Activated CD4-positive, alpha-beta T cell treated with anti-CD3 and anti-CD28 coated beads for 48 hours (primary cell): ENCODE data around the gene CLEC7A.
A peak's percentile ranks its signal among the peaks of the same experiment; 100 is the strongest.

ENCODE experiments used
- DNase-seq: peaks from one replicate; pipeline ENCODE4 v3.0.0-alpha.2; 2020

Gene CLEC7A

GRCh38 chr12:10130042-10130441 is at the start of gene CLEC7A:
Gene CLEC7A, minus strand, starts transcription at chr12:10130199. Its CDS starts 117 bp downstream, at chr12:10130082.
- DNase-seq: no peak

GRCh38 chr12:10179776-10180181 is 49.8 kb upstream of the CLEC7A start:
- DNase-seq: no peak

DNA sequence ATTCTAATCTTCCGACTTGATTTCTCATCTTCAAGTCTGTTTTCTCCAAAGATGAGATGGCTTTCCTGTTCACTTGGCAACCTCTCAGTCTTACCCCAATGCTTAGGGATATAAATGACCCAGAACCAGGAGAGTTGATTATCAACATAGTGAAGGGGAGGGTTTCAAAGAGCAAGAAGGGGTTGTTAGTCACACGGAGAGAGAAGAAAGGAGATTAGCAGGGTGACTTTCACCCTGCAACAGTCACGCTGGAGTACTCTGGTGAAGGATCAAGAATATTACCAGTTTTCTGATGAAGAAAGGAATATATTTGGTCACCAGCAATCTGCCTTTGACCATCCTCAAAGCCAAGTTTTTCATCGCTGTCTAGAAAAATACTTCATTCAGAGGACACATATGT is 48.8 kb upstream of the CLEC7A start, which contains the start of gene TMEM52B:
Gene TMEM52B, plus strand, starts transcription at position 212 of the 400 bp plus-strand sequence. CDS start 543 bp downstream, outside the sequence.
- no peak for DNase-seq

- DNase-seq: no peak
Measured at GRCh38 chr12:10175846-10176636, 46.0 kb upstream of the CLEC7A start.

DNA sequence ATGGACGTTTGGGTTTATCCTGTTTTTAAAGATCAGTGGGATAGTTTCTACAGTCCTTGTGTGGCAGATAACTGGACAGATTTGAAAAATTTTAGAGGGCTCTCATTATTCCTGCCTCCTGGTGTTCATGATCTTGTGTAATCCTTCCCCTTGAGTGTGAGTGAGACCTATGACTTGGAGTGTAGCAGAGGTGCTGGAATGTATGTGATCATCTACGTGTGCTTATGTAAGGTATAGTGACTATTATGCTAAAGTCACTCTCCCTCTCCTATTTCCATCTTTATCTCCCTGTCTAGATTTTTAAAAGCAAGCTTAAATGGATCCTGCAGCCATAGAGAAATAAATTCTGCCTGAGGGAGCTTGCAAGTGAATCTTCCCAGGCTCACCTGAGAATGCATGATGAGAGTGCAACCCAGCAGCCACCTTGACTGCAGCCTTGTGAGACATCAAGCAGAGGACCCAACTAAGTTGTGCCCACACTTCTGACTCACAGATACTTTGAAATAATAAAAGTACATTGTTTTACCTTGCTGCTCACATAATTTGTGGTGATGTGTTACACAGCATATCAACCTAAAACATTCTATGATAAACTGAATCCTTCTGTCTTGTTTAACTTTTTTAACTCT is 45.1 kb upstream of the CLEC7A start:
- no peak for DNase-seq

DNA sequence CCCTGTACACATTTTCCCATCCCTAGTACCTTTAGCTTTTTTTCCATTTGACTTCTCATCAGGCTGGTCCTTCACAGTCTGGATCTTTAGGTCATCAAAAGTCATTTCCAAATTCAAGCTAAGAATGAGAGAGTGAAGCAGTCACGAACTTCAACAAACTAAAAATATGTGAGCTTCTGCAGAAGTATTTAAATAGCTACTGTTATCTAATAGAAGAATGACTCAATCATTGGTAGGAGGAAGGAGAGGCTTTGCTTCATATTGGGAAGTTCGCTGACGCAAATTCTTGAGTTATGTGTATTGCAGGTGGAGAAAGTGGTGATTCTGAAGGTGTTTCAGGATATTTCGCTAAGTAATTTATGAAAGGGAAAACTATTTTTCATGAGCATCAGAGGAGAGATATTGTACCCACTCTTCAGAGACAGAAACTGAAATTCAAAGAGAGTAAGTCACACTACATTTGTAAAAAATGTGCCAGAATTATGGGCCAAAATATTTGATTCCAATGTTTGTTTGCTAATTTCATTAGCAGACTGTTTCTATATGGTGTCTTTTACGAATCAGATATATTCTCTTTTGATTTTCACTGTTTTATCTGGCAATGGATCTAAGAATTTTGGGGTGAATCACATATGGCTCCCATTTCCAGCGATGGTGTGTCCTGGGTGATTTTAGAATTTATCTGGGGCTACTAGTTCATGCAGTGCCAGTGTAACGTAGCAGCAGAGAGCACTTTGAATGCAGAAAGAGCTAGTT is 42.2 kb upstream of the CLEC7A start, which contains the start of gene OLR1:
Gene OLR1, minus strand, starts transcription at position 160 of the 756 bp plus-strand sequence. Its CDS starts 55 bp downstream, at position 105.
- no peak for DNase-seq

DNA sequence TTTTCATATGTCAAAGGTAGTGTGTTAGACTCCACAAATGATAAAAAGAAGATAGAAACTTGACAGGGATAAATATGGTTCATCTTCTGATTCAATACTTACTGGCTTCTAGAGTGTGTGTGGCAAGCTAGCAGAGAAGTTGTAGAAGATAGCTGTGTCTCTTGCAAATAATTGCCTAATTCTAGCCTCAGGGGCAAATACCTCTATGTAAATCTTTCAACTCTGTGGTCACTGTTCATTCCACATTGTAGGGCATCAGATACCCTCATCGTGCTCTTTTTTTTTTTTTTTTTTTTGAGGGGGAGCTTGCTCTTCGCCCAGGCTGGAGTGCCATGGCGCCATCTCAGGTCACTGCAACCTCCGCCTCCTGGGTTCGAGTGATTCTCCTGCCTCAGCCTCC is 40.2 kb upstream of the CLEC7A start:
- no peak for DNase-seq

- DNase-seq: no peak
Measured at GRCh38 chr12:10169104-10169503, 39.1 kb upstream of the CLEC7A start.

DNA sequence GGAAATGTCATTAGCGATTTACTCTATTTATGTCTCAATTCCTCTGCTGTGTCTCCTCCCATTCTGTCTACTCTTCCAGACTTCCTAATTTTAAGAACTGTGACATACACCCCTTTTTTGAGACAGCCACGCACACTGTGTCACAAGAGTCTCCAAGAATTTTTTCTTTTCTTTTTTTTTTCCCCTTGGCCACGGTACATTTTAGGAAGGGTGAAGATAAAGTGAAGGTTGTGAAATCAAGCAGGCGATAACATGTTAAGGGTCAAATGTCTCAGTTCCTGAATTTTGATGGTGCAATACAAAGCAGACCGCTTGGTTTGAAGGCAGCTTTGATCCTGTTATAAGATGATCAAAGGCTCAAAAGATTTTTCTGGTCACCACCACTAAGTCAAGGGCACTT is 37.6 kb upstream of the CLEC7A start:
- DNase-seq: no peak

GRCh38 chr12:10165421-10165820 is 35.4 kb upstream of the CLEC7A start:
- no peak for DNase-seq

- no peak for DNase-seq
Measured at GRCh38 chr12:10163084-10163483, 33.1 kb upstream of the CLEC7A start.

GRCh38 chr12:10160617-10161385 is 30.8 kb upstream of the CLEC7A start:
- no peak for DNase-seq

DNA sequence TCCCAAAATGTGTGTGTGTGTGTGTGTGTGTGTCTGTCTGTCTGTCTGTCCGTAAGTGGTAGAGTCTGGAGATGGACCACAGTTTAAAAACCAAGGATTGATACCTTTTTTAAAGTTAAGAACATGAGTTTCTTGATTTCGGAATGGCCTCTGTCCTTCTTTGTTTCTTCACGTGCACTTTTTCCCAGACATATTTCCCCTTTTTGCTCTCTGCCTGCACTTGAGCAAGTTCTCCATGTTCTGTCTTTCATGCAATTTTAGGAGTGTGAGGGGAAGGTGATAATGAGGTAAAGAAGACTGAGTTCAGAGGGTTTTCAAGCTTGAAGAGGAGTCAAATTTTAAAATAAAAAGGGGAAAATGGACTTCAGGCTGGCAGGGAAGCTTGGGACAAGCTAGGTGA is 29.3 kb upstream of the CLEC7A start:
- DNase-seq: no peak

DNA sequence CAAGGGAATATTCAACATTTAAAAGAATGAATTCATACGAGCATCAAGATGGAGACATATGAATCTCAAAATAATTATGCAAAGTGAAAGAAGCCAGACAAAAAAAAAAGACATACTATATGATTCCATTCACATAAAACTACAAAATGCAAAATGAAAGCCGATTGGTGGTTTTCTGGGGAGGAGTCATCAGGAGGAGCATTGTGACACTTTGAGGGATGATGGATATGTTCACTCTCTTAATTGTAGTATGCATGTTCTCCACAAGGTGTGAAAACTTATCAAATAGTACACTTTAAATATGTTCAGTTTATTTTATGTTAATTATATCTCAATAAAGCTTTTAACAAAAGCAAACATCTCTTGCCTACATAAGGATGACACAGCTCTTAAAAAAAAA is 28.4 kb upstream of the CLEC7A start:
- DNase-seq: no peak

- DNase-seq: no peak
Measured at GRCh38 chr12:10155966-10156365, 26.0 kb upstream of the CLEC7A start.

DNA sequence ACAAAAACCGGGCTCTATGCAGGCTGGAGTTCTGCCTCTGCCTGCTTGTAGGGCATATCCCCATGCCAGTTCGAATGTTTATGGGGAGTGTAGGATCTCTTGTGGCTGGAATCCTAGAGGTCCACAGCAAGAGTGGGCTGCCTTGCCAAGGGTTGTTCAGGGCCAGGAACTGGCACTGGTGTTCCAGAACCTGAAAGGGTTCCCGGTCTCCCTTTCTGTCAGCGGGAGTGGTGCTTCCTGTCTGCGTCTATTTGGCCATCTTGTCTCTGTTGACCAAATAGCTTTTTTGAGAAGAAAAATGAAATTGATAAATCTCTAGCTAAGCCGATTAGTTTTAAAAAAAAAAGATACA is 24.1 kb upstream of the CLEC7A start:
- no peak for DNase-seq

DNA sequence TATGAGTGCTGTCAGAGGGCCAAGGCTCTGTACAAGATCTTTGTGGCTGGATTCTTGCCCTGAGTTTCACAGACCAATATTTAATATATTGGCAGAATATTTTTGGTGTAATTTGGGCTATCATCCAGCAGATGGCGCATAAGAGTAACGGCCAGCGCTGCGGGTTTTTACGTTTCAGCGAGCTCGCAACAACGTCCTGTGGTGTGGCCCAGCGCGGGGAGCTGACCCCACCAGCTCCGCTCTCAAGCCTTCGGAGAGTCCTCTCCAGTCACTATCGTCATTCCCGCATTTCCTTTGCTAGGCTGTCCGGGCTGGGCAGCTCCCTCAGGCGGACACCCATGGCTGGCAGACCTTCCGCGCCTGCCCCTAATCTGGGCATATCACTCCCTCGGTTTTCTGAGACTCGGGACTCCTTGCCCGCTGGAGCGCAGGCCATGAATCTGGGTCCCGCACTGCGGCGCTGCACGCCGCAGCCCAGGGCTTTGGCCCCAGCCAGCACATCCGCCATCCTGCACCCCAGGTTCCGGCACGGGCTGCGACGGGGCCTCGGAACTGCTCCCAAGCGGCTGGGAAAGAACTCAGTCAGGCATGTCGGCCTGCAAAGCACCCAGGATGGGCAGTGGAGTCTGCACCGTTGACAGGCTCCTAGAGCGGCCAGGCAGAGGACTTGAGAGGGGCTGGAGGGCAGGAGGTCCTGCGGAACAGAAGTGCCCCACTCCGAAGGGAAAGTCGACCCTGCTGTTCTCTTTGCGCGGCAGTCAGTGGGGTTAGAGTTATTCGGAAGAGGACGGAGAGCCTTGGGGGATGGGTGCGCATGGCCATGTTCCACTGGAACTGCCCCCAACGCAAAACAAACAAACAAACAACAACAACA is 23.5 kb upstream of the CLEC7A start:
- DNase-seq: peak; percentile 62

DNA sequence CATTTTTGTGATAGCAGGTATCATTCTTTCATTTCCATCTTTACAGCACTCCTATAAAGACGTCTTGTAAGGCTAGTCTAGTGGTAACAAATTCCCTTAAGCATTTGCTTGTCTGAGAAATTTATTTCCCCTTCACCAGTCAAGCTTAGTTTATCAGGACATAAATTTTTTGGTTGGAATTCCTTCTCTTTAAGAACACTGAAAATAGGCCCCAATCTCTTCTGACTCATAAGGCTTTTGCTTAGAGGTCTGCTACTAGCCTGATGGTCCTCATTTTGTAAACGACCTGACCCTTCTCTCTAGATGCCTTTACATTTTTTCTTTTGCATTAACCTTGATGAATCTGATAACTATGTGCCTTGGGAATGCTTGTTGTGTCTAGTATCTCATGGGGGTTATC is 21.6 kb upstream of the CLEC7A start:
- DNase-seq: no peak

DNA sequence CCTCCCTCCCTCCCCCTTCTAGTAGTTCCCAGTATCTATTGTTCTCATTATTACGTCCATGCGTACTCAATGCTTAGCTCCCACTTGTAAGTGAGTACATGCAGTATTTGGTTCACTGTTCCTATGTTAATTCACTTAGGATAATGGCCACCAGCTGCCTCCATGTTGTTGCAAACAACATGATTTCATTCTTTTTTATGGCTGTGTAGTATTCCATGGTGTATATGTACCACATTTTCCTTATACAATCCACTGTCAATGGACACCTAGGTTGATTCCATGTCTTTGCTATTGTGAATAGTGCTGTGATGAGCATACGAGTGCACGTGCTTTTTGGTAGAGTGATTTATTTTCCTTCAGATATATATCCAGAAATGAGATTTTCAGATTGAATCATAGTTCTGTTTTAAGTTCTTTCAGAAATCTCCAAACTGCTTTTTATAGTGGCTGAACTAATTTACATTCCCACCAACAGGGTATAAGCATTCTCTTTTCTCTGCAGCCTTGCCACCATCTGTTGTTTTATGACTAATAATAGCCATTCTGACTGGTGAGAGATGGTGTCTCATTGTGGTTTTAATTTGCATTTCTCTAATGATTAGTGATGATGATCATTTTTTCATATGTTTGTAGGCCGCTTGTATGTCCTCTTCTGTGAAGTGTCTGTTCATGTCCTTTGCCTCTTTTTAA is 17.9 kb upstream of the CLEC7A start:
- DNase-seq: no peak

GRCh38 chr12:10142976-10143589 is 13.1 kb upstream of the CLEC7A start:
- DNase-seq: no peak

DNA sequence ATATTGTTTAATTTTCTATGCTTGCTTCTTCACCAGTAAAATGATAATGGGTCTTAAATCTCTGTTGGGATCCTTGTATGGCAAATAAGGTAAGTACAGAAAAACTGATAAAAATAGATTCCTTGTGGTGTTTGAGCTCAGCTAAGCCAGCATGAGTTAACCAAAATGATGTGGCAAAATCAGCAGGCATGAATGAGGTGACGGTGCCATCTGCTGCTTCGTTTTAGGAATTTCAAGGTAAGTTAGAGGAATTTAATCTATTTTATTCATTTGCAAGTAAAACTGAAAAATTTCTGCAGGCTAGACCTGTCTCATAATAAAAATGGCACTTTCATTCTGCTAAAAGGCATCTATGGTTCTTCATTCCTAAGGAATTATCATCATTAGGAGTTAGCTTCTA is 10.0 kb upstream of the CLEC7A start:
- DNase-seq: peak; percentile 48
